GM18519 (cell line): ENCODE results near the gene FAM170B.

Experiments used
- ATAC-seq: cut with Tn5 transposase; IDR thresholded peaks from one replicate; pipeline ENCODE4 v1.9.1; 2021; ENCODE audit warnings: mild to moderate bottlenecking, moderate library complexity; ENCODE audit not compliant: unreplicated experiment, low FRiP score

FAM170B gene

DNA sequence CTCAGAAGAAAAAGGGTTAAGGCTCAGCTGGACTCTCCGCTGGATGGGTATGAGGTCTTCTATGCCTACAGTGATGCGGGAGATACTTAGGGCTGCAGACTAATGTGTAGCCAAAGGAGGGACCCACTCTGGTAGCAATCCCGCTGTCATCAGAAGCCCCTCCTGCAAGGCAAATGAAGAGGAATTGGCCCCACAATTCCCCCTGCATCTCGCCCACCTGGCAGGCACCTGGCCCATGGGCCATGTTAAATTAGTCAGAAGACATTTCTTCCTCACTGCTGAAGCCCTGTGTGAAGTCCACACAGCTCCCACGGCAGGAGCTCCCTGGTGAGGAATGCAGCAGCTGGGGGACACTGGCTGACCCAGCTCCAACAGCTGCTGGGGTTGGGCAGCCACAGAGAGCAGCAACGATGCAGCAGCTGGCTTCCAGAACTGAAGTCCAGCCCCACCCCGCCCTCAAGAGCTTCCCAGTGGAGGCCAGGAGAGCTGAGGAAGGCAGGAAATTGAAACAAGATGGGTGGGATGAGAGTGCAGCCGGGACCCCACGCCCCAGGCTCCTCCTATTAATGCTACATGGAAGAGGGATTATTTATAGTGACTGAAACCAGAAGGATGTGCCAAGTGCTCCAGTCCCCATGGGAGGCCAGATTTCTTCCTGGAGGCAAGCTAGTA is 24.0 kb downstream of the FAM170B start:
- ATAC-seq, result no peak

- no peak for ATAC-seq
Measured at GRCh38 chr10:49108656-49109055, 25.2 kb downstream of the FAM170B start.

GRCh38 chr10:49107887-49108267 is 25.9 kb downstream of the FAM170B start:
- no peak for ATAC-seq

GRCh38 chr10:49107111-49107886 is 26.5 kb downstream of the FAM170B start:
- ATAC-seq, result no peak

- ATAC-seq, result no peak
Measured at GRCh38 chr10:49106451-49106850, 27.4 kb downstream of the FAM170B start.

- no peak for ATAC-seq
Measured at GRCh38 chr10:49105076-49105475, 28.7 kb downstream of the FAM170B start.

GRCh38 chr10:49104323-49104722 is 29.5 kb downstream of the FAM170B start:
- no peak for ATAC-seq

DNA sequence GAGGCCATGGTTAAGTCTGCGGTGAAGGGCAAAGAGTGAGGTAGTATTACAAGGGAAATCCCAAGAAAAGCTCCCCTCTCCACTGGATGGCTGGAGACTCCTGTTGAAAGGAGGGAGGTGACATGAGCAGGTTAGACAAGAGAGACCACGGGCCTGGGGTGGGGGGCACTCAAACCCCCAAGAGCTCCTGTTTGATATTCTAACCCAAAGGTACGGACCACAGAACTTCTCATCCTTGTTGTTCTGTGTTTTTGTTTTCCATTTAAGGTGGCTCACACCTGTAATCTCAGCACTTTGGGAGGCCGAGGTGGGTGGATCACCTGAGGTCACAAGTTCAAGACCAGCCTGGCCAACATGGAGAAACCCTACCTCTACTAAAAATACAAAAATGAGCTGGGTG is 30.1 kb downstream of the FAM170B start:
- ATAC-seq, result no peak

DNA sequence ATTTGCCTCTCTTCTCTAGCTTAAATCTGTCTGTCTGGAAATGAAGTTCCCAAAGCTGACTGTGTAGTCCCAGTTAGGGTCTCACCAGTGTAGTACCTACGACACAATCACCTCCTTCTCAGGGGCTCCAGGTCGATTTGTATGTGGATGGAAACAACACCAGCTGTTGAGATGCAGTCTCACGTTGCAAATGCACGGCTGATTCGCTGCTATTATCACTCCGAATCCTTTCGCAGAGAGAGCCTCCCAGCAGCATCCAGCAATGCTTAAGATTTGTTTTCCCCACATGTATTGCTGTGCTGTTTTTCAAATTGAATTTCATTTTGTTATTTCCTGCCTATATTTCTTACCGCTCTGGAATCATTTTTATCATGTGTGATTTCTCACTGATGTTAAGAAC is 34.8 kb downstream of the FAM170B start:
- no peak for ATAC-seq

DNA sequence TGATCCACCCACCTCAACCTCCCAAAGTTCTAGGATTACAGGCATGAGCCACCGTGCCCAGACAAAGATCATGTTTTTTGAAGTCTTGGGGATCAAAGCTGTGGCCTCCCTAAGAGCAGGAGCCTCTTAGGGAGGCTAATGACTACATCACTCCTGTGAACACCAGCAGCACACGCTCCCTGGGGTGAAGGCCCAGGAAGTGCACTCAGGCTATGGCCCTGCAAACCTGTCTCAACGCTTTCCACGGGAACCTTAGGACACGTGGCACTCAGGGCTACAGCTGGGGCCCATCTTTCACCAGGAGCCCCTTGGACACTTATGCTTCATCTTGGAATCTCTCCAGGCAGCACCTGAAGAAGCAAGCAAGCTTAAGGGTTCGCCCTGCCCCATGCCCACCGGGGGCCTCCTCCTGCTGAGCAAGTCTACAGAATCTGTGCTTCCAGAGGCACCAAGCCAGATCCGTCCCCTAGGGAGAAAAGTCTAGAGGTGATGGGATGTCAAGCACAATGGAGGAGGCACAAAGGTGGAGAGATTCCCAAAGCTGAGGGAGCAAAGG is 36.9 kb downstream of the FAM170B start:
- no peak for ATAC-seq

DNA sequence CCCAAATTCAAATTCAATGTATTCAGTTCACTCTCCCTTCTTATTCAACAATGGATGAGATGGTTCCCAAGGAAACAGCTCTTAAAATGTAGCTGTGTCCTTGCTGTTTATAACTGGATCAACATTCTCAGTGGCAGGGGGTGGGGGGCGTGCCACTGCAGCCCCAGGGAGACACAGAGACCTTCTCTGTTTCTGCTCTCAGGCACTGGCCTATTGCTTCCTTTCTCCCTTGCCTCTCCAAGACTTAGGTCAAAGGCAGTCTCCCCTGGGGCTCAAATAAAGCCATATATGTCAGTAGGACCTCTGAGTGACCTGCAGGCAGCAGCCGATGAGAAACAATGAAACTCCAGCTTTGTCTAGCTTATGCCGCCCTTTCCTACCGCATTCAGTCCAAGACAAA is 39.2 kb downstream of the FAM170B start:
- ATAC-seq, result no peak

DNA sequence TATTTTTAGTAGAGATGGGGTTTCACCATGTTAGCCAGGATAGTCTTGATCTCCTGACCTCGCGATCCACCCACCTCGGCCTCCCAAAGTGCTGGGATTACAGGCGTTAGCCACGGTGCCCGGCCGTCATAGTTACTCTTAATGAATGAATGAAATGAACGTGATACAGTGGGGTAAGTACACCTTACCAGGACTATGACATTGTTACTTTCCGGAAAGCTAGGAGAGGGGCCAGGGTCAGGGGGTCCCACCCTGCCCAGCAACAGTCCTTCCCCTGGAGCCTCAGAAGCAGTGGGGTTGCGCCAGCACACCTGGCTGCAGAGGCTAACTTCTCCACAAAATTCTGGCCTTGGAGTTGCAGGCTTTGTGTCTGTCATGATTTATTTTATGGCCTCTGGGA is 39.9 kb downstream of the FAM170B start:
- ATAC-seq, result no peak

GRCh38 chr10:49092477-49092876 is 41.3 kb downstream of the FAM170B start:
- no peak for ATAC-seq

GRCh38 chr10:49091450-49092210 is 42.2 kb downstream of the FAM170B start:
- ATAC-seq, result no peak

- no peak for ATAC-seq
Measured at GRCh38 chr10:49090696-49091380, 43.0 kb downstream of the FAM170B start.

GRCh38 chr10:49090189-49090575 is 43.6 kb downstream of the FAM170B start:
- no peak for ATAC-seq

DNA sequence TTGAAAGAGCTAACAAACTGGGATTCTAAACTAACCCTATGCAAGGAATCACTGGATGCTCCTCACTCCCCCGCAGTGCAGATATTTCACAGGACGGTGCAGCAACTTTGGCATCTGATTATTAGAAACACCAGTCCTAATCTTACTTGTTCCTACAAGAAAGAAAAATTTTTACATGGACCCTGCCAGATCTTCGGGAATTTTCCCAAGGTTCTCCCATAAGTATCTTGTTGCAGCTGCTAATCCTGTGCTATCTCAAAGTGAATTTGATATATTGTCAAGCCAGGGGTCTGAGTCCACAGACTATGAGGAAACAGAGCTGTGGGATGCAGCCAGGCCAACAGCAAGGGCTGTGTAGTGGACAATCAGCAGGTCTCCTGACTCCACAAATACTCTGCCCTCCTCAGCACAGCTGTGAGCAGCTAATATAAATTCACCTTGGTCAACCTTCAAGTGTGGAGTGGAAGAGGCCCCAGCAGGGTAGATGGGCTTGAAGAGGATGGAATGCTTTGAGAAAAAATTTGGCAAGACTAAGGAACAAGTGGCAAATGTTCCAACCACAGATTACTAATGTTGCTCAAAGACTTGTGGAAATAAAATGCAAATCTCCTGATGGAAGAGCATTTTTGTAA is 44.1 kb downstream of the FAM170B start:
- no peak for ATAC-seq

- ATAC-seq, result no peak
Measured at GRCh38 chr10:49089152-49089551, 44.7 kb downstream of the FAM170B start.

DNA sequence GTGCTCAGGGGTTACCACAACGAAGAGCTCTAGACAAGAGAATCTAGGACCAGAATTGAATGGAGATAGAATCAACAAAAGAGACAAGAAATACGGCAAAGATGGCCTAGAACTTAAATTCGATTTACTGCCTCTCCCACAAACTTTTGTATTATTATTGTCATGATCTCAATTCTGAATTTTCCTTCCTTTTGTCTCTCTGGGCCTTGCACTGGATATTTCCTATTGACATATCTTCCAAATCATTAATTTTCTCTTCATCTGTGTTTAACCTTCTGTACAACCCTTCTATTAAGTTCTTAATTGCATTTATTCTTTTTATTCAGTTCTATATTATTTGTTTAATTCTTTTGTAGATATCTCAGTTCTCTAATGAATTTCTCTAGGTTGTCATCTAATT is 46.9 kb downstream of the FAM170B start:
- no peak for ATAC-seq

DNA sequence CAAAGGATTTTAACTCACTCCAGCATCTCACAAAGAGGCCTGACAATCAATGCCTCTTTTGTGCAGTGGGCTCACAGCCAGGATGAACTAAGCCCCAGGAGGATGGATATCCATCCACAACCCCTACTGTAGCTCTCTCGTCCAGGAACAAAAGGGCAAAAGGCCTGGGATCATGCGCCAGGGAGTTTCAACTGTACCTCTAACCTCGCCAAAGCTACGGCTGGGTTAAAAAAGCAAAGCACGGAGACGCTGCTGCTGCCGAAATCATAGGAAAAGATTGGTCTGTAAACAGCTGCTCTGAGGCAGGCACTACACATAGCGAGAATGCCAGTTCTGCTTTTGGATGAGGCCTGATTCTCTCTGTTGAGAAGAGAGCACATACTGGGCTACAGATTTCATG is 50.6 kb downstream of the FAM170B start:
- ATAC-seq, result no peak
